GM12873 (cell line): ENCODE measurements around the gene SYNE1.

ENCODE experiments used
- TF ChIP-seq, protein P1 (sequence below): IDR thresholded peaks from 2 replicates; pipeline ENCODE4 v1.5.1; 2012; ENCODE audit warnings: low read depth, mild to moderate bottlenecking, moderate library complexity, low read length, control low read depth; ENCODE audit not compliant: insufficient read depth; ENCODE audit errors: missing control alignments

Gene SYNE1

DNA sequence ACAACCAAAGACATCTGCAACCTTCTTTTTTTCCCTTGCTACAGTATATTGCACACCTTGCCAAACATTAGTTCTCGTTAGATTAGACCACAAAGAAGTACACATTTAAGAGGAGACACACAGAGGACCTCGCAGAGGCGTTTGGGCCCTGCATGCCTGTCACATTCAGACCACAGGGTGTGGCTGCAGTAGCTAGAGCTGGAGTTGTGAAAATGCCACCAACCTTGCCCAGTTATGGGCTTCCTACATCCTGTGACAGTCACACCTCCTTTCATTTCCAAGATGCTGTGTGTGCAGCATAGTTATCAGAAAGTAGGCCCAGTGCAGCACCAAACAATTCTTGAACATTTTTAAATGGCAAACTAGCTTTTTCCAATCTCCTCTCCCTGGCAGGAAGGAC is 2.4 kb downstream of the SYNE1 start:
- TF ChIP-seq, protein P1, sequence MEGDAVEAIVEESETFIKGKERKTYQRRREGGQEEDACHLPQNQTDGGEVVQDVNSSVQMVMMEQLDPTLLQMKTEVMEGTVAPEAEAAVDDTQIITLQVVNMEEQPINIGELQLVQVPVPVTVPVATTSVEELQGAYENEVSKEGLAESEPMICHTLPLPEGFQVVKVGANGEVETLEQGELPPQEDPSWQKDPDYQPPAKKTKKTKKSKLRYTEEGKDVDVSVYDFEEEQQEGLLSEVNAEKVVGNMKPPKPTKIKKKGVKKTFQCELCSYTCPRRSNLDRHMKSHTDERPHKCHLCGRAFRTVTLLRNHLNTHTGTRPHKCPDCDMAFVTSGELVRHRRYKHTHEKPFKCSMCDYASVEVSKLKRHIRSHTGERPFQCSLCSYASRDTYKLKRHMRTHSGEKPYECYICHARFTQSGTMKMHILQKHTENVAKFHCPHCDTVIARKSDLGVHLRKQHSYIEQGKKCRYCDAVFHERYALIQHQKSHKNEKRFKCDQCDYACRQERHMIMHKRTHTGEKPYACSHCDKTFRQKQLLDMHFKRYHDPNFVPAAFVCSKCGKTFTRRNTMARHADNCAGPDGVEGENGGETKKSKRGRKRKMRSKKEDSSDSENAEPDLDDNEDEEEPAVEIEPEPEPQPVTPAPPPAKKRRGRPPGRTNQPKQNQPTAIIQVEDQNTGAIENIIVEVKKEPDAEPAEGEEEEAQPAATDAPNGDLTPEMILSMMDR = no peak

DNA sequence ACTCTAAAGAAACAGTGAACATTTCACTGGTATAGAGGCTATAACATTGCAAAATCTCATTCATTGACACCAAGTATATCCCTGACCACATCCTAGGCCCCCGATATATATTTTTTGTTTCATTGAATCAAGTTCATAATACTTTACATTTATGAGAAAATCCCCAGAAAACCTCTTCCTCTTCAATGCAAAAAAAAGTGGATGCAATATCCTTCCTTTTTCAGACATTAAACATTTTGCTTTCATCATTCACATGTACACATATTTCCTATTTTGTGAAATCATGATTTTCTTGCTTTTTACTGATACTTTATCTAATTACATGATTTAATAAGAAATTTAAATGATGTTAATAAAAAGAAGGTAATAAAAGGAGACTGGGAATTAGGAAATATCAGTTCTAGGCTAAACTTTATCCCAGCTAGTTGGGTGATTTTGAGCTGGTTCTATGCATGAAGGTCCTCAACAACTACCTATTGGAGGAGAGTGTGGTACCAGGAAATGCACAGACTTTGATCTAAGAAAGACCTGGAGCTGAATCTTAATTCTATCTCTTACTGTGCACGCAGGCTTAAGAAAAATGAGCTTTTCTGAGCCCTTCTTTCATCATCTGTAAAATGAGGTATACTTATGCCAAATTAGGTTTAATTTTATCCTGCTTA is 4.9 kb downstream of the SYNE1 start:
- TF ChIP-seq, protein P1 = no peak

DNA sequence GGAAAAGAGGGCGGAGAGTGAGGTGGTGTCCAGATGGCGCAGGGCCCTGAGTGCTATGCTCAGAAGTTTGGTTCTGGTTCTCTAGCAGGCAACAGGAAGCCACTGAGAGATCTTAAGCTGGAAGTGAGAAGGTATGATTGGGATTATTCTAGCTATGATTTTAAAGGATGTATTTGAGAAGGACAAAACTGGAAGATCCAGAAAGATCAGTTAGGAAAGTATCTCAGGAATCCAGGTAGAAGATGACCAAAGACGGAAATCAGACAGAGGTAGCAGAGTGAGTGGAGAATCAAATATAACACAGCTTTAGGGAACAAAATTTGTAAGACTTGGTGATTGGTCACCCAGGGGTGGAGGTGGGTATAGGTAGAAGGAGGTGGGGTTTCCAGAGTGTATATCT is 5.8 kb downstream of the SYNE1 start:
- TF ChIP-seq, protein P1 = no peak

DNA sequence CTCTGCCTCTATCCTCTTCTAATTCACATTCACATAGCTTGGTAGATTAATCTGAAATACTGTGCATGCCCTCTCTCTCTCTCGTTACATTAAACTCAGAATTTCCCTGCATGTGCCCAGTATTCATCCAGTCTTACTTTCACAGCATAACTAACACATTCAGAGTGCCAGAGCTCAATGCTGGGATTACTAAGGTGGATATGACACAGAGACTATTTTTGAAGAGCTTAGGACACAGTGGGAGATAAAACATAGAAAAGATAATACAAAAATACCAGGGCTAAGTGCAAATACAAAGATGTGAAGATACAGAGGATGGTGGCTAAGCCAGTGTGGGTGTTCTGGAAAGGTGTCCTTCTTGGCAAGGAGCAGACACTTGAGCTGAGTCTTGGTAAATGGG is 6.3 kb downstream of the SYNE1 start:
- TF ChIP-seq, protein P1 = no peak

DNA sequence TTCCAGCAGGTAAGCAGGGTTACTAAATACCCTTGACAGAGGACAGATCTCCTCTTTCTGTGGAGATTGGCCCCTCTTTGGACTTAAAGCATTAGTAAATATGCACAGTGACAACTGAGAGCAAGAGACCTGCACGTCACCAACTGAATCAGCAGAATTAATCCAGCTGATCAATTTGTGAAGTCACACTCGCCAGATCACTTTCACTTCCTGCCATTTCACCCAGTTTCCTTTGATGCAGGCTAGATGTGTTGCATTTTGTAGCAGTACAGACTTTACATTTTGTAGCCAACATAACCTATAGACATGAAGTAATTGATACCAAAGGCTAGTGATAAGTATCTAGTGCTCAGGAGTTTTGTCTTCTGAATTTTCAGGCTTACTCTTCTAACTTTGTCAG is 11.9 kb downstream of the SYNE1 start:
- TF ChIP-seq, protein P1 = no peak

DNA sequence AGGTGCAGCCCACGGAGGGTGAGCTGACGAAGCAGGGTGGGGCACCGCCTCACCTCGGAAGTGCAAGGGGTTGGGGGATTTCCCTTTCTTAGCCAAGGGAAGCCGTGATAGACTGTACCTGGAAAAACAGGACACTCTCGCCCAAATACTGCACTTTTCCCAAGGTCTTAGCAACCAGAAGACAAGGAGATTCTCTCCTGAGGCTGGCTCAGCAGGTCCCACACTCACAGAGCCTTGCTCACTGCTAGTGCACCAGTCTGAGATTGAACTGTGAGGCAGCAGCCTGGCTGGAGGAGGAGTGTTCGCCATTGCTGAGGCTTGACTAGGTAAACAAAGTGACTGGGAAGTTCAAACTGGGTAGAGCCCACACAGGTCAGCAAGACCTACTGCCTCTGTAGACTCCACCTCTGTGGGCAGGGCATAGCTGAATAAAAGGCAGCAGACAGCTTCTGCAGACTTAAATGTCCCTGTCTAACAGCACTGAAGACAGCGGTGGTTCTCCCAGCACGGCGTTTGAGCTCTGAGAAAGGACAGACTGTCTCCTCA is 28.0 kb downstream of the SYNE1 start:
- TF ChIP-seq, protein P1 = no peak

DNA sequence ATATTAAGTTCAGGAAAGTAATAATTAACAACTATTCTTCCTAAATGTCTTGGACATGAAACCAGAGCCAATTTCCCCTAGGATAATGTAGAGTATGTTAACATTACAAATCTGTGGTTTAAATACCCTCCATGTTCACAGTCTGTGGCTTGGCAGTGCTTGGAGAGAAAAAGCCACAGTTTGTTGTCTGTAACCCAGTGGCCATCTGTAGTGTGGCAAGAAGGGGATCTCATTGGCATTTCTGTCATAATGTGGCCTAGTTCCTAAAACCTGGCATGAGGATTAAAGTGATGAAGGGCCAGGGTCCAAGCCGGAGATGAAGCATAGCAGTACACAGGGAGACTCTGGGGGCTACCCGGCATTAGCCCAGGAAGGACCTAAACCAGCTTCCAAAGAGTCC is 31.2 kb downstream of the SYNE1 start:
- TF ChIP-seq, protein P1 = no peak
